HG02943 (cell line): ENCODE results near the gene IVD.

Experiments used
- ATAC-seq: cut with Tn5 transposase; IDR thresholded peaks from one replicate; pipeline ENCODE4 v1.9.1; 2021; ENCODE audit warnings: mild to moderate bottlenecking, low read depth, moderate library complexity; ENCODE audit not compliant: unreplicated experiment

Gene IVD

GRCh38 chr15:40405501-40406381, at the start of gene IVD:
TSS of gene IVD (plus strand) at chr15:40405795. CDS start at chr15:40405828, 33 bp downstream.
- ATAC-seq: peak; percentile 87

DNA sequence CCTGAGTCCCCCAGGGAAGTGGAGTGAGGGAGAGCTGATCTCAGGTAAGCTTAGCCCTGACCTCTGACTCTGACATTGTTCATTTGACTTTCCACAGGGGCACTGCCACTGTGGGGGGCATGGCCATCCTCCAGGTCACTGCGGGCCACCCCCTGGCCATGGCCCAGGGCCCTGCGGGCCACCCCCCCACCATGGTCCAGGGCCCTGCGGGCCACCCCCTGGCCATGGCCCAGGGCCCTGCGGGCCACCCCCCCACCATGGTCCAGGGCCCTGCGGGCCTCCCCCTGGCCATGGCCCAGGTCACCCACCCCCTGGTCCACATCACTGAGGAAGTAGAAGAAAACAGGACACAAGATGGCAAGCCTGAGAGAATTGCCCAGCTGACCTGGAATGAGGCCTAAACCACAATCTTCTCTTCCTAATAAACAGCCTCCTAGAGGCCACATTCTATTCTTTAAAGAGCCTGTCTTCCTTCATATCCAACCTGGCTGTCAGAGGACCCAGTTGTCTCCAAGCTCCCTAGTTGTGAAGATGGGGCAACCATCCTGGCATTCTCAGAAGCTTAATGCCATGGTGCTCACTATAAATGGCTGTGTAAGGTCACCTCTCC, 49.5 kb upstream of the IVD start:
- no peak for ATAC-seq

GRCh38 chr15:40357246-40357645, 48.3 kb upstream of the IVD start:
- no peak for ATAC-seq

DNA sequence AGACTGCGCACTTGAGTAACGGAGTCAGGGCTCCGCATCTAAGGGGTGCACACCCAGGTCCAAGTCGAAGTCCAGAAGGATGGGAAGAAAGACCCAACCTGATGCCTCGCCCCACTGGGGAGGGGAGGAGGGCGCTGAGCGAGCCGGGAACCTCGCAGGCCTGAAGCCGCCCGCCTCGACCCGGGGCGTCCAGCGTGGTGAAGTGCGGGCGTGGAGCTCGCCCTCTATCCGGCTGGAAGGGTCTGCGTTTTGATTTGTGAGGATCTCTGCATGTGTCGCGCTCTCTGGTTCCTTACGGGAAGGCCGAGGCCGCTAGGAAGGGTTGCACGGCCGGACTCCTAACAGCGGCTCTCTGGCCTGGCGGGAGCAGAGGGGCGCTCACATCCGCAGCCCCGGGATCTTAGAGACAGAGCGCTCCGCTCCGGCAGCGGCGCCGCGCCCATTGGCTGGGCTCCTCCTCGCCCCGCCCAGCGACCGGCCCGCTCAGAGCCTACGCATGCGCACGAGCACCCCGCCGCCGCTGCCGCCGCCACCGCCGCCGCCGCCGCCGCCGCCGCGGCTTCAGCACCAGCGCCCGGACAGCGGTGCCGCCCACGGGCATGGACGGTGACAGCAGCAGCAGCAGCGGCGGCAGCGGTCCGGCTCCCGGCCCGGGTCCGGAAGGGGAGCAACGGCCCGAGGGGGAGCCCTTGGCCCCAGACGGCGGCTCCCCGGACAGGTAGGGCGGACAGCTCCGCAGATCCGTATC, 47.7 kb upstream of the IVD start, which contains the start of gene DISP2:
TSS of gene DISP2 (plus strand) at position 497 of the 748 bp plus-strand sequence. CDS start at position 600, 103 bp downstream.
- ATAC-seq: peak; percentile 56

- ATAC-seq: peak; percentile 8
Measured at GRCh38 chr15:40358471-40359353, 46.9 kb upstream of the IVD start.

DNA sequence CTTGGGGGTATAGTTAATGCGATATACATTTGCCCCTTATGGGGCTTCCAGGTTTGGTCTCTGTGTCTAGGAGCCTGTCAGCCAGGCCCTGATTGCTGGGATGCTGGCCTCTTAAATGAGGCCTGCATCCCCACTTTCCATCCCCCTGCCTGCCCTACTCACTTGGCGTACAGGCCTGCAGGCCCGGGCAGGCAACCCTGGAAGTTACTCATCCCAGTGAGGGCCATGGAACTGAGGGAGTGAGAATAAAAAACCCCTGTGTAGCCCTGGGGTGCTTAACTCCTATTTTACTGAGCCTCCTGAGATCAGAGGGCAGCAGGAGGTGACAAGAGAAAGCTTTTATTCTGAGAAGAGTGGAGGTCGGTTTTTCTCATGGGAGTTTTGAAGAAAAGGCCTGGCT, 45.6 kb upstream of the IVD start:
- no peak for ATAC-seq

DNA sequence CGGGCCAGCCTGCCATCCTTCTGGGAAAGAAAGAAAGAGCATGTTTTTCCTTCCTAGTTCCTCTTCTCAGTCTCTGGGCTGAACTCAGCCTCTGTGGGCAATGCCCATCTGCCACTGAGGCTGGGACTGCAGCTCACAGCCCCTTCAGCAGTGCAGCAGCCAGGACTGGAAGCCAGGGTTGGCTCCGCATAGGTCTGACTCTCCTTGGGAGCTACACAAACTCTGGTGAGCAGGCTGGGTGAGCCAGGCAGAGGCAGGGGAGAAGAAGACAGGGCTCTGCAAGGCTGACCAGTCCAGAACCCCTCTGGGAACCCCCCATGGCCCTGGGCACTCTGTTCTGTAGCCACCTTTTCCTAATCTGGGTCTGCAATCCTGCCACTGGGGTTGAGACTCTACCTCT, 44.0 kb upstream of the IVD start:
- ATAC-seq: no peak

GRCh38 chr15:40363611-40364010, 42.0 kb upstream of the IVD start:
- ATAC-seq: no peak

DNA sequence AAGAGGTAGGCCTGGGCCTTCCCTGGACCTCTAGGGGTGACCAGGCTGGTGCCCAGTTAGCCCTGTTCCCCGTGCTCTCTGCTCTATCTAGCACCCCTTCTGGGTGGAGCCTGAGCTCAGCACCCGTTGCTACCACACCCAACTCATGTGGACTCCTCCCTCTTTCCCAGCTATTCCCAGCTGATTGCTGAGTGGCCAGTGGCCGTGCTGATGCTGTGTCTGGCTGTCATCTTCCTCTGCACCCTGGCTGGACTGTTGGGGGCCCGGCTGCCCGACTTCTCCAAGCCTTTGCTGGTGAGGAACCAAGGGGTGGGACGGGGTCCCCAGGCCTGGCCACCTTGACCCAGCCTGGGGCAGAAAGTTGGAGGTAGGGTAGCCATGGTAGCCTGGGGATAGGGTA, 41.3 kb upstream of the IVD start:
- no peak for ATAC-seq

DNA sequence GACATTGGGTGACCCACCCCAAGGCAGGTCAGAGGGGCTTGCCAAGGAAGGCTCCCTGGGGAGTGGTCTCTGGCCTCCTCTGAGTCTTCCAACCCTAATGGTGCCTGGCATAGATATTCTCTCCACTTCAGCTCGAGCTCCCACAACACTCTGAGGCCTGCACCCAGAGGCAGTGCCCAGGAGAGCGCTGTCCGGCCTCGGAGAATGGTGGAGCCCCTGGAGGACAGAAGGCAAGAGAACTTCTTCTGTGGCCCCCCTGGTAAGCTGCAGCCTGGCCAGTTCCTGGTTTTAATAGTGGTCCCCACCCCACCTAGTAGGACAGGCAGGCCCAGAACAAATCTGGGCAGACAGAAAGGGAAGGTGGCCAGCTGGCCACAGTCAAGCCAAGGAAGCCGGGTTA, 40.6 kb upstream of the IVD start:
- ATAC-seq: no peak

GRCh38 chr15:40365624-40366456, 39.8 kb upstream of the IVD start:
- no peak for ATAC-seq

DNA sequence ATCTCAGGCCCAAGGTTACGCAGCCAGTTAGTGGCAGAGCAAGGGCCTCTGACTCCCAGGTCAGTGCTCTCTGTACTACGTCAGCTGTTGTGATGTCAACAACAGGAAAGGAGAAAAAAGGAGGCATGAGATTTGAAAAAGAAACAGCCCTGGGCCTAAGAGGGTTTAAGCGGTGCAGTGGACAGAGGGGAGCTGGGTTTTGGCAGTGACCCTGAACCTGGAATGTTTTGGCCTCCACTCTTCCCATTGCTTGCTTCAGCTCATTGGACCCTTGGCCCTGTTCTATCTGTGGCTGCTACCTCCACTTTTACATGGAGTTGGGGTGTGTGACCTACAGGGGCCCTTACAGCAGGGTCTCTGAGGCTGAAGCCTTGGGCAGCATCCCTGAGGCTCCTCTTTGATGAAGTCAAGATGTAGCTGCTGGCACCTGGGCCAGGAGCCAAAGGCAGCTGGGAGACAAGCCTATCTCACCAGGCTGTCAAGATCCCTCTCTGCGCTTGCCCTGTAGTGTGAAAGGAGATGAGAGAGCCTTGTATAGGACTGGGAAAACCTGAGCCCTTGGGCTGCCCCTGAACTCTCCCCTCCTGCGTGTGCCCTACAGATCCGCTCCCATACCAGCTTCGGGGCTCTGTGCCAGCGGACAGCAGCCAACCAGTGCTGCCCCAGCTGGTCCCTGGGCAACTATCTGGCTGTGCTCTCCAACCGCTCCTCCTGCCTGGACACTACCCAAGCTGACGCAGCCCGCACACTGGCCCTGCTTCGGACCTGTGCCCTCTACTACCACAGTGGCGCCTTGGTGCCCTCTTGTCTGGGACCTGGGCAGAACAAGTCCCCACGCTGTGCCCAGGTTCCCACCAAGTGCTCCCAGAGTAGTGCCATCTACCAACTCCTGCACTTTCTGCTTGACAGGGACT, 38.9 kb upstream of the IVD start:
- ATAC-seq: no peak

DNA sequence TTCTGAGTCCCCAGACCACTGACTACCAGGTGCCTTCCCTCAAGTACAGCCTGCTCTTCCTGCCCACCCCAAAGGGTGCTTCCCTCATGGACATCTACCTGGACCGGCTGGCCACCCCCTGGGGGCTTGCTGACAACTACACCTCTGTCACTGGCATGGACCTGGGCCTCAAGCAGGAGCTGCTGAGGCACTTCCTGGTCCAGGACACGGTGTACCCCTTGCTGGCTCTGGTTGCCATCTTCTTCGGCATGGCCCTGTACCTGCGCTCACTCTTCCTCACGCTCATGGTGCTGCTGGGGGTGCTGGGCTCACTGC, 38.3 kb upstream of the IVD start:
- no peak for ATAC-seq

DNA sequence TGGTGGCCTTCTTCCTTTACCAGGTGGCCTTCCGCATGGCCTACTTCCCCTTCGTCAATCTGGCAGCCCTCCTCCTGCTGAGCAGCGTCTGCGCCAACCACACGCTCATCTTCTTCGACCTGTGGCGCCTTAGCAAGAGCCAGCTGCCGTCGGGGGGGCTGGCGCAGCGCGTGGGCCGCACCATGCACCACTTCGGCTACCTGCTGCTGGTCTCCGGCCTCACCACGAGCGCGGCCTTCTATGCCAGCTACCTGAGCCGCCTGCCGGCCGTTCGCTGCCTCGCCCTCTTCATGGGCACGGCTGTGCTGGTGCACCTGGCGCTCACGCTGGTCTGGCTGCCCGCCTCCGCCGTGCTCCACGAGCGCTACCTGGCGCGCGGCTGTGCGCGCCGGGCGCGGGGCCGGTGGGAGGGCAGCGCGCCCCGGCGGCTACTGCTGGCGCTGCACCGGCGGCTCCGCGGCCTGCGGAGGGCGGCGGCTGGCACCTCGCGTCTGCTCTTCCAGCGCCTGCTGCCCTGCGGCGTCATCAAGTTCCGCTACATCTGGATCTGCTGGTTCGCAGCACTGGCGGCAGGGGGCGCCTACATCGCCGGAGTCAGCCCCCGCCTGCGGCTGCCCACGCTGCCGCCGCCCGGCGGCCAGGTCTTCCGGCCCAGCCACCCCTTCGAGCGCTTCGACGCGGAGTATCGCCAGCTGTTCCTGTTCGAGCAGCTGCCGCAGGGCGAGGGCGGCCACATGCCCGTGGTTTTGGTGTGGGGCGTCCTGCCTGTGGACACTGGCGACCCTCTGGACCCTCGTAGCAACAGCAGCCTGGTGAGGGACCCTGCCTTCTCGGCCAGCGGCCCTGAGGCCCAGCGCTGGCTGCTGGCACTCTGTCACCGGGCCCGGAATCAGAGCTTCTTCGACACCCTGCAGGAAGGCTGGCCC, 37.6 kb upstream of the IVD start:
- peak; percentile 80 for ATAC-seq

DNA sequence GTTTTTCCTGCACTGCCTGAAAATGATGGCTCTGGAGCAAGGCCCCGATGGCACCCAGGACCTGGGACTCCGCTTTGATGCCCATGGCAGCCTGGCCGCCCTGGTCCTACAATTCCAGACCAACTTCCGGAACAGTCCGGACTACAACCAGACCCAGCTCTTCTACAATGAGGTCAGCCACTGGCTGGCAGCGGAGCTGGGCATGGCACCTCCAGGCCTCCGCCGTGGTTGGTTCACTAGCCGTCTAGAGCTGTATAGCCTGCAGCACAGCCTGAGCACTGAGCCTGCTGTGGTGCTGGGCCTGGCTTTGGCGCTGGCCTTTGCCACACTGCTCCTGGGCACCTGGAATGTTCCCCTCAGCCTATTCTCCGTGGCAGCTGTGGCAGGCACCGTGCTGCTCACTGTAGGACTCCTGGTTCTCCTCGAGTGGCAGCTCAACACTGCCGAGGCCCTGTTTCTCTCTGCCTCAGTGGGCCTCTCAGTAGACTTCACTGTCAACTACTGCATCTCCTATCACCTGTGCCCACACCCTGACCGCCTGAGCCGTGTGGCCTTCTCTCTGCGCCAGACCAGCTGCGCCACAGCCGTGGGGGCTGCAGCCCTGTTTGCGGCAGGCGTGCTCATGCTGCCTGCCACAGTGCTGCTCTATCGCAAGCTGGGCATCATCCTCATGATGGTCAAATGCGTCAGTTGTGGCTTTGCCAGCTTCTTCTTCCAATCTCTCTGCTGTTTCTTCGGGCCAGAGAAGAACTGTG, 36.7 kb upstream of the IVD start:
- no peak for ATAC-seq

- no peak for ATAC-seq
Measured at GRCh38 chr15:40369474-40369869, 36.1 kb upstream of the IVD start.

DNA sequence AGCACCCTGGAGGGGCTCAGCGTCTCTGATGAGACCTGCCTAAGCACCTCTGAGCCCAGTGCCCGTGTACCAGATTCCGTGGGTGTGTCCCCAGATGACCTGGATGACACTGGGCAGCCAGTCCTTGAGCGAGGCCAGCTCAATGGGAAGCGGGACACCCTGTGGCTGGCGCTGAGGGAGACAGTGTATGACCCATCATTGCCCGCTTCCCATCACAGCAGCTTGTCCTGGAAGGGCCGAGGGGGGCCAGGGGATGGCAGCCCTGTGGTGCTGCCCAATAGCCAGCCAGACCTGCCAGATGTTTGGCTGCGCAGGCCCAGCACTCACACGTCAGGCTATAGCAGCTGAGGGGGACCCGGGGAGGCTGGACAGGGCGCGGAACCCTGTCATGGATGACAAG, 35.6 kb upstream of the IVD start:
- no peak for ATAC-seq
